Peyer's patch (tissue), 4 donors: Measurements from ENCODE around the gene CSAD. TPM values are rescaled to one million over a fixed set of nuclear protein-coding genes. Genes with fewer than 3 reads are reported as not detected.

Experiments
- DNase-seq, 3 donors: peaks; one replicate each; pipeline ENCODE4 v3.0.0-alpha.2; 2017 to 2019
- H3K27ac ChIP-seq, 4 donors: fragments of 200-600 bp; sonication (generic); one replicate each; pipeline ENCODE4 v1.5.1; 2016 to 2019
- H3K27me3 ChIP-seq, 2 donors: fragments of 200-600 bp; sonication (generic); one replicate each; pipeline ENCODE4 v1.5.1; 2019
- H3K36me3 ChIP-seq, 3 donors: fragments of 200-600 bp; sonication (generic); one replicate each; pipeline ENCODE4 v1.5.1; 2016 to 2019
- H3K4me1 ChIP-seq, 4 donors: fragments of 200-600 bp; sonication (generic); one replicate each; pipeline ENCODE4 v1.5.1; 2016 to 2019
- H3K4me3 ChIP-seq, 4 donors: fragments of 200-600 bp; sonication (generic); 1 replicate in 3 of 4; 2 replicates in 1 of 4; pipeline ENCODE4 v1.5.1; 2016 to 2019; ENCODE audit warnings: mild to moderate bottlenecking in 1 of 4
- H3K9me3 ChIP-seq, 4 donors: fragments of 200-600 bp; sonication (generic); one replicate each; pipeline ENCODE4 v1.5.1; 2016 to 2019; ENCODE audit warnings: mild to moderate bottlenecking in 1 of 4
- POLR2A ChIP-seq, 2 donors: fragments of 450-650 bp; IDR thresholded peaks; one replicate each; pipeline ENCODE4 v1.5.1; 2017; ENCODE audit warnings: antibody characterized with exemption in 2 of 2, mild to moderate bottlenecking in 2 of 2, moderate library complexity in 2 of 2
- total RNA-seq, 4 donors: library from RNA; depleted of rRNA; stranded (reverse); fragments of >200 nt; gene quantifications; one replicate each; pipeline ENCODE4 v1.1.0, GENCODE V29; 2016
- TF ChIP-seq, protein P1 (sequence below), 6 experiments: fragments of 450-650 bp in 4 of 6; fragments of 200-600 bp in 2 of 6; sonication (generic) in 1 of 6; IDR thresholded peaks; one replicate each; pipeline ENCODE4 v1.5.1; 2017 to 2019; ENCODE audit warnings: antibody characterized with exemption in 6 of 6, mild to moderate bottlenecking in 3 of 6, moderate library complexity in 1 of 6

Gene CSAD
- total RNA-seq, 4 donors from 2014 or later: 36.1 to 154 (median 109) TPM

- DNase-seq: peak in 1 of 3 donors; percentile 41
- peaks cover 0 to 37% (median 10%) of the 10 kb centered on the region in 4 donors for H3K4me1 ChIP-seq
- H3K36me3 ChIP-seq: peaks cover 0 to 18% (median 0%) of the 10 kb centered on the region in 3 donors
- H3K4me3 ChIP-seq: no peak overlapping the region
- peak overlapping the region in 1 of 4 donors; percentile 16 for H3K27ac ChIP-seq
- no peak for TF ChIP-seq POLR2A (IDR thresholded peaks at IDR 0.05)
- no peaks in the 10 kb centered on the region for H3K9me3 ChIP-seq
- no peaks in the 10 kb centered on the region for H3K27me3 ChIP-seq
Observed at GRCh38 chr12:53214687-53215455, 34.1 kb upstream of the CSAD start.

DNA sequence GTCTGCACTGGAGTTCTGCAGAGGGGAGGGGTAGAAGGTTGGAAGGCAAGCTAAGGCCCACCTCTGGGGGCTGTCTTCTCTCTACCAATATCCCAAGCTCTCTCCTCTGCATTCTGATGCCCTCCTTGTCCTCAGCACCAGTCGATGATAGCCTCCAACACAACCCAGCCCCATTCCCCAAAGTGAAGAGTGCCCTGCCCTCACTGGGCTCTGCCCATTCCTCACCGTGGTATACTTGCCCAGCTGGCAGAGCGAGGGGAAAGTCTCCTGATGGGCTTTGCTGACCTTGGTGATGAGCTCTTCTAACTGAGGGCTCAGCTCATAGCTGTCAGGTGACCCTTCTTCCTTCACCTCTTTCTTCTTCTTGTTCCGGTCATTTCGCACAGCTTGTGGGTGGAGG lies 33.5 kb upstream of the CSAD start:
- DNase-seq: peak in 1 of 3 donors; percentile 33
- peaks cover 0 to 37% (median 13%) of the 10 kb centered on the region in 4 donors for H3K4me1 ChIP-seq
- H3K4me3 ChIP-seq: no peak overlapping the region
- peak overlapping the region in 1 of 4 donors; percentile 17 for H3K27ac ChIP-seq
- TF ChIP-seq POLR2A (IDR thresholded peaks at IDR 0.05): no peak
- TF ChIP-seq, protein P1, sequence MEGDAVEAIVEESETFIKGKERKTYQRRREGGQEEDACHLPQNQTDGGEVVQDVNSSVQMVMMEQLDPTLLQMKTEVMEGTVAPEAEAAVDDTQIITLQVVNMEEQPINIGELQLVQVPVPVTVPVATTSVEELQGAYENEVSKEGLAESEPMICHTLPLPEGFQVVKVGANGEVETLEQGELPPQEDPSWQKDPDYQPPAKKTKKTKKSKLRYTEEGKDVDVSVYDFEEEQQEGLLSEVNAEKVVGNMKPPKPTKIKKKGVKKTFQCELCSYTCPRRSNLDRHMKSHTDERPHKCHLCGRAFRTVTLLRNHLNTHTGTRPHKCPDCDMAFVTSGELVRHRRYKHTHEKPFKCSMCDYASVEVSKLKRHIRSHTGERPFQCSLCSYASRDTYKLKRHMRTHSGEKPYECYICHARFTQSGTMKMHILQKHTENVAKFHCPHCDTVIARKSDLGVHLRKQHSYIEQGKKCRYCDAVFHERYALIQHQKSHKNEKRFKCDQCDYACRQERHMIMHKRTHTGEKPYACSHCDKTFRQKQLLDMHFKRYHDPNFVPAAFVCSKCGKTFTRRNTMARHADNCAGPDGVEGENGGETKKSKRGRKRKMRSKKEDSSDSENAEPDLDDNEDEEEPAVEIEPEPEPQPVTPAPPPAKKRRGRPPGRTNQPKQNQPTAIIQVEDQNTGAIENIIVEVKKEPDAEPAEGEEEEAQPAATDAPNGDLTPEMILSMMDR (IDR thresholded peaks at IDR 0.05): no peak
- peaks cover 0 to 18% (median 0%) of the 10 kb centered on the region in 3 donors for H3K36me3 ChIP-seq
- no peaks in the 10 kb centered on the region for H3K9me3 ChIP-seq
- no peaks in the 10 kb centered on the region for H3K27me3 ChIP-seq

DNA sequence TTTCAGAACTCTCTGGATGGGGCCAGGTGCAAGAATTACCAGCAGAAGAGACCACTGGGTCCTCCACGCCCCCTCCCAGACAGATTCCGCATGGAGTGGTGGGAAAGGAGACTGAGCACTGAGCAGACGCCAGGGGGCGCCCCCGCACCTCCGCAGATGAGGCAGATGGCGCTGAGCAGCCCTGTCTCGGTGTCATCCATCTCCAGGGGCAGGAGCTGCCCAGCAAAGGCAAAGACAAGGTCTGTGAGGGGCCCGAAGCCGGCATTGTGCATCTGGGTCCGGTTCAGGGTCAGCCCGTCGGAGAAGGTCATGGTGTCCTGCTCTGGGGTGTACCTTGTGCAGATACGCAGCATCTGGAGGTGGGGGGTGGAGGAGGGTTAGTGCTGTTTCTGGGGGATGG lies 32.6 kb upstream of the CSAD start:
- peaks cover 0 to 18% (median 0%) of the 10 kb centered on the region in 3 donors for H3K36me3 ChIP-seq
- TF ChIP-seq POLR2A (IDR thresholded peaks at IDR 0.05): no peak
- TF ChIP-seq, protein P1 (IDR thresholded peaks at IDR 0.05): peak; percentile 88 to 97 (median 94)
- no peak overlapping the region for H3K27ac ChIP-seq
- H3K27me3 ChIP-seq: no peaks in the 10 kb centered on the region
- no peaks in the 10 kb centered on the region for H3K9me3 ChIP-seq
- peak; percentile 83 to 93 (median 90) for DNase-seq
- H3K4me3 ChIP-seq: no peak overlapping the region
- H3K4me1 ChIP-seq: peaks cover 0 to 35% (median 18%) of the 10 kb centered on the region in 4 donors

DNA sequence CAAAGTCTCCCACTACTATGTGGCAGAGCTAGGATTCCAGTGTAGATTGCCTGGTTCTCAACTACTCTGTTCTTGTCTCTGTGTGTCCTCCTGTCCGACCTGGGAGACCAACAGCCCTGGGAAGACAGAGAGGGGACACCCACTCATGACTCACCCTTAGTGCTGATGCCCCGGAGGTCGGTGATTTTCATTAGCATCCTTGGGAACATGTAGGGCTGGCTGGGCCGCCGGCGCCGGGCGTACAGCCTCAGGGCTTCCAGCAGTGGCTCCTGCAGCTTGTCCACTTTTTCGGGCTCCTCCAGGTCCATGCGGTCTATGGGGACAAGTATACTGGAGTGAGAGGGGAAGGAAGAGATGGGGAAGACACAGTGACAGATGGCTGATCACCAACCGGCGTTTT lies 32.2 kb upstream of the CSAD start:
- TF ChIP-seq POLR2A (IDR thresholded peaks at IDR 0.05): no peak
- TF ChIP-seq, protein P1 (IDR thresholded peaks at IDR 0.05): no peak
- no peak for DNase-seq
- H3K27ac ChIP-seq: no peak overlapping the region
- H3K4me3 ChIP-seq: no peak overlapping the region
- peaks cover 0 to 35% (median 22%) of the 10 kb centered on the region in 4 donors for H3K4me1 ChIP-seq
- no peaks in the 10 kb centered on the region for H3K27me3 ChIP-seq
- H3K9me3 ChIP-seq: no peaks in the 10 kb centered on the region
- H3K36me3 ChIP-seq: peaks cover 0 to 18% (median 0%) of the 10 kb centered on the region in 3 donors

- H3K4me1 ChIP-seq: peaks cover 0 to 32% (median 24%) of the 10 kb centered on the region in 4 donors
- H3K27ac ChIP-seq: no peak overlapping the region
- no peaks in the 10 kb centered on the region for H3K9me3 ChIP-seq
- no peak overlapping the region for H3K4me3 ChIP-seq
- peak in 1 of 3 donors; percentile 44 for DNase-seq
- H3K27me3 ChIP-seq: no peaks in the 10 kb centered on the region
- TF ChIP-seq POLR2A (IDR thresholded peaks at IDR 0.05): no peak
- TF ChIP-seq, protein P1 (IDR thresholded peaks at IDR 0.05): peak in 4 of 6 experiments; percentile 5 to 37 (median 17)
- peaks cover 0 to 18% (median 0%) of the 10 kb centered on the region in 3 donors for H3K36me3 ChIP-seq
Observed at GRCh38 chr12:53211476-53212381, 31.0 kb upstream of the CSAD start.
